MM.1S (cell line): ENCODE results near the gene TWSG1.

Source experiments
- DNase-seq: peaks from one replicate; pipeline ENCODE4 v3.0.0-alpha.2; 2015
- H2AFZ ChIP-seq: fragments of 300-600 bp; sonication (generic); 2 replicates; pipeline ENCODE4 v1.6.0; 2016; ENCODE audit warnings: antibody characterized with exemption, low read length
- H3F3A ChIP-seq: fragments of 300-600 bp; sonication (generic); 2 replicates; pipeline ENCODE4 v1.6.1; 2016; ENCODE audit warnings: mild to moderate bottlenecking, antibody characterized with exemption, low read length, moderate library complexity, mixed read lengths; ENCODE audit not compliant: insufficient read depth
- H3K27ac ChIP-seq: fragments of 300-600 bp; sonication (generic); 2 replicates; pipeline ENCODE4 v1.5.1; 2016; ENCODE audit warnings: mild to moderate bottlenecking, low read length
- H3K27me3 ChIP-seq: fragments of 300-600 bp; sonication (generic); replicated peaks from 2 replicates; pipeline ENCODE4 v1.6.0; 2016; ENCODE audit warnings: low read length; ENCODE audit not compliant: insufficient read depth
- H3K36me3 ChIP-seq: fragments of 300-600 bp; sonication (generic); replicated peaks from 2 replicates; pipeline ENCODE4 v1.6.1; 2016; ENCODE audit warnings: mild to moderate bottlenecking, low read length, mixed read lengths; ENCODE audit not compliant: insufficient read depth
- H3K4me1 ChIP-seq: fragments of 300-600 bp; sonication (generic); 2 replicates; pipeline ENCODE4 v1.6.1; 2016; ENCODE audit warnings: low read length, mixed read lengths
- H3K4me2 ChIP-seq: fragments of 300-600 bp; sonication (generic); 2 replicates; pipeline ENCODE4 v1.6.0; 2016; ENCODE audit warnings: low read depth, low read length
- H3K4me3 ChIP-seq: fragments of 300-600 bp; sonication (generic); 2 replicates; pipeline ENCODE4 v1.5.1; 2016; ENCODE audit warnings: low read length, mixed read lengths
- H3K79me2 ChIP-seq: fragments of 300-600 bp; sonication (generic); 2 replicates; pipeline ENCODE4 v1.6.1; 2016; ENCODE audit warnings: mixed run types, low read length, mixed read lengths
- H3K9ac ChIP-seq: fragments of 300-600 bp; sonication (generic); 2 replicates; pipeline ENCODE4 v1.6.1; 2016; ENCODE audit warnings: low read length, mixed read lengths
- H3K9me2 ChIP-seq: fragments of 300-600 bp; sonication (generic); replicated peaks from 2 replicates; pipeline ENCODE4 v1.6.1; 2016; ENCODE audit warnings: mild to moderate bottlenecking, low read length, mixed read lengths; ENCODE audit not compliant: insufficient read depth
- H3K9me3 ChIP-seq: fragments of 300-600 bp; sonication (generic); replicated peaks from 2 replicates; pipeline ENCODE4 v1.6.1; 2016; ENCODE audit warnings: mild to moderate bottlenecking, low read length, mixed read lengths; ENCODE audit not compliant: insufficient read depth
- H4K20me1 ChIP-seq: fragments of 300-600 bp; sonication (generic); 2 replicates; pipeline ENCODE4 v1.6.1; 2016; ENCODE audit warnings: mild to moderate bottlenecking, low read length, moderate library complexity, mixed read lengths; ENCODE audit not compliant: insufficient read depth
- EZH2 ChIP-seq: fragments of 300-600 bp; sonication (generic); optimal IDR thresholded peaks from 2 replicates; pipeline ENCODE3; 2017; ENCODE audit warnings: low read depth, mild to moderate bottlenecking, antibody characterized with exemption, low read length, mixed read lengths
- EZH2phosphoT487 ChIP-seq: fragments of 300-600 bp; sonication (generic); IDR thresholded peaks from 2 replicates; pipeline ENCODE4 v1.6.1; 2018; ENCODE audit warnings: antibody characterized with exemption, low read length
- TF ChIP-seq, protein P1 (sequence below): fragments of 300-600 bp; sonication (generic); IDR thresholded peaks from 2 replicates; pipeline ENCODE4 v1.5.1; 2016; ENCODE audit warnings: antibody characterized with exemption, low read length, mixed read lengths

The TWSG1 gene

DNA sequence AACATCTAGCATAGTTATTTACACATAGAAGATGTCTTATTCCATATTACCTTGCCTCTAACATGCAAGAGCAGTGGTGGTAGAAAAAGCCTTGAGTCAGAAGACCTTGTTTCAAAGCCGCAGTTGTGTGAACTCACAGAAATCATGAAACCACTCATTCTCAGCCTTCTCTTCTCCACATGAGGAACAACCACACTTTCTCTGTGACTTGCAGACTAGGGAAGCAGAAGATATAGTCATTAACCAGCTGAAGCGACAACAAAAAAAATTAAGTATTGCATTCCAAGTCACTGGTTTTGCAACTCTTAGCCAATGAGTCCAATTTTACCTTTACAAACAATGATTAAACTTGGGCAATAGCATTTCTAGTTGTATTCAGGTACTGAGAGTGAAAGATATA, 19.0 kb downstream of the TWSG1 start:
- peaks cover 29% of the 10 kb centered on the region for H3K79me2 ChIP-seq
- H3K4me2 ChIP-seq = no peak overlapping the region
- DNase-seq = no peak
- H3K4me1 ChIP-seq = peaks cover 25% of the 10 kb centered on the region
- no peak overlapping the region for H3K9ac ChIP-seq
- H3K9me3 ChIP-seq = no peaks in the 10 kb centered on the region
- H4K20me1 ChIP-seq = no peaks in the 10 kb centered on the region
- no peak overlapping the region for H3K27ac ChIP-seq
- TF ChIP-seq, protein P1, sequence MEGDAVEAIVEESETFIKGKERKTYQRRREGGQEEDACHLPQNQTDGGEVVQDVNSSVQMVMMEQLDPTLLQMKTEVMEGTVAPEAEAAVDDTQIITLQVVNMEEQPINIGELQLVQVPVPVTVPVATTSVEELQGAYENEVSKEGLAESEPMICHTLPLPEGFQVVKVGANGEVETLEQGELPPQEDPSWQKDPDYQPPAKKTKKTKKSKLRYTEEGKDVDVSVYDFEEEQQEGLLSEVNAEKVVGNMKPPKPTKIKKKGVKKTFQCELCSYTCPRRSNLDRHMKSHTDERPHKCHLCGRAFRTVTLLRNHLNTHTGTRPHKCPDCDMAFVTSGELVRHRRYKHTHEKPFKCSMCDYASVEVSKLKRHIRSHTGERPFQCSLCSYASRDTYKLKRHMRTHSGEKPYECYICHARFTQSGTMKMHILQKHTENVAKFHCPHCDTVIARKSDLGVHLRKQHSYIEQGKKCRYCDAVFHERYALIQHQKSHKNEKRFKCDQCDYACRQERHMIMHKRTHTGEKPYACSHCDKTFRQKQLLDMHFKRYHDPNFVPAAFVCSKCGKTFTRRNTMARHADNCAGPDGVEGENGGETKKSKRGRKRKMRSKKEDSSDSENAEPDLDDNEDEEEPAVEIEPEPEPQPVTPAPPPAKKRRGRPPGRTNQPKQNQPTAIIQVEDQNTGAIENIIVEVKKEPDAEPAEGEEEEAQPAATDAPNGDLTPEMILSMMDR = no peak
- TF ChIP-seq EZH2 = no peak
- TF ChIP-seq EZH2phosphoT487 = no peak
- no peaks in the 10 kb centered on the region for H3K9me2 ChIP-seq
- H3K36me3 ChIP-seq = no peaks in the 10 kb centered on the region
- H3K27me3 ChIP-seq = no peaks in the 10 kb centered on the region
- no peak overlapping the region for H3K4me3 ChIP-seq
- no peak overlapping the region for H2AFZ ChIP-seq
- H3F3A ChIP-seq = peaks cover 5% of the 10 kb centered on the region; the same call in 1 of the 2 replicates

DNA sequence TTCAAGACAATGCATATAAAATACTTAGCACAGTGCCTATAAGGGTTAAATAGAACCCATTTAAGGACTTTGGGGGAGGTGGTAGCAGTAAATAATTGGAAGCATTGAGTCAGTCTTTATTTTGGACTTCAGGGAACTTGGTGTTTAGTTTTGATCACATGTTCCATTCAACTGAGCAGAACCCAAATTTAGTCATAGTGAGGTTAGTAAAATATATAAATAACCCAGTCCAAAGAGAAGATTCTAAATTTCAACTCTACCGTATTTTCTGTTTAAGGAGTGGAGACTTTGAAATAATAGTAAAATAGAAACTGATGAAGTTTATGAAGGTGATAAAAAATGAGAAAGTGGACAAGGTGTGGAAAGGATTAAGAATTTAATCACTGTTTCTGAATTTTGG, 19.7 kb downstream of the TWSG1 start:
- peak overlapping the region; percentile 53 for H3K4me2 ChIP-seq

DNA sequence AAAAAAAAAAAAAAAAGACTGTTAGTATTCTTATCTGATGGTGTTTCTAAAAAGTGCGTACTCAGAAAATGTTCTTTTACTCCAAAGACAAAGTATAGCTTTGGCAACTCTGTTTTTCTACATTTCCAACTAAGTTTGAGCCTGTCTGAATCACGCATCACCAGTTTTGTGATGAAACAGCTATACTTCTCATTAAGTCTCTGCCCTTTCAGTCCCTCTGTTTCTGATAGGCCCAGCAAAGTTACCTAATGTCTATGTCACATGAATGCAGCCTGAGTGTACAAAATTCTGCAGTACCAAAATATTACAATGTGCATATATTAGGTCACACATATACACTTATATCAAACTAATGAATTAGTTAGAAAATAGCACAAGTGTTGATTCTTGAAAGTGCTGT, 22.4 kb downstream of the TWSG1 start:
- Histone ChIP-seq H3K4me2 (no peak overlapping the region), H3F3A (peaks cover 3% of the 10 kb centered on the region; the same call in 1 of the 2 replicates), H3K27me3 (no peaks in the 10 kb centered on the region), H3K4me3 (no peak overlapping the region), H2AFZ (no peak overlapping the region), H3K79me2 (peaks cover 20% of the 10 kb centered on the region), H3K4me1 (peaks cover 19% of the 10 kb centered on the region), H4K20me1 (no peaks in the 10 kb centered on the region), H3K9me3 (no peaks in the 10 kb centered on the region), H3K9me2 (no peaks in the 10 kb centered on the region), H3K36me3 (no peaks in the 10 kb centered on the region; the same call in 1 of the 2 replicates), H3K9ac (no peak overlapping the region), H3K27ac (no peak overlapping the region)
- no peak for DNase-seq
- TF ChIP-seq, protein P1 = no peak
- TF ChIP-seq EZH2 (no peak), EZH2phosphoT487 (no peak)

More for the DNA sequence above, 19.7 kb downstream of the TWSG1 start:
- no peaks in the 10 kb centered on the region for H3K9me2 ChIP-seq
- no peaks in the 10 kb centered on the region for H3K27me3 ChIP-seq
- no peak overlapping the region for H2AFZ ChIP-seq
- H3K79me2 ChIP-seq = peaks cover 28% of the 10 kb centered on the region
- no peaks in the 10 kb centered on the region for H3K9me3 ChIP-seq
- TF ChIP-seq EZH2 (no peak), EZH2phosphoT487 (no peak)
- TF ChIP-seq, protein P1 = no peak
- no peak overlapping the region for H3K9ac ChIP-seq
- peaks cover 19% of the 10 kb centered on the region for H3K4me1 ChIP-seq
- H3K36me3 ChIP-seq = no peaks in the 10 kb centered on the region
- no peaks in the 10 kb centered on the region for H4K20me1 ChIP-seq
- no peak overlapping the region for H3K27ac ChIP-seq
- H3K4me3 ChIP-seq = no peak overlapping the region
- peaks cover 3% of the 10 kb centered on the region; the same call in 1 of the 2 replicates for H3F3A ChIP-seq
- DNase-seq = no peak
